DMS53 treated with DMSO at 0.1 percent for 48 hours (cell line): ENCODE measurements around the gene ARHGAP26.

Experiments used
- DNase-seq: peaks from one replicate; lab custom pipeline; 2025; ENCODE audit not compliant: unreplicated experiment; lab: John Stamatoyannopoulos, UW

ARHGAP26 gene

GRCh38 chr5:142827934-142828576 lies 57.9 kb downstream of the ARHGAP26 start:
- no peak for DNase-seq

GRCh38 chr5:142828797-142829535 lies 58.8 kb downstream of the ARHGAP26 start:
- no peak for DNase-seq

- no peak for DNase-seq
These were observed 59.6 kb downstream of the ARHGAP26 start for GRCh38 chr5:142829801-142830220.

GRCh38 chr5:142830241-142831008 lies 60.2 kb downstream of the ARHGAP26 start:
- DNase-seq = no peak

GRCh38 chr5:142831009-142831383 lies 60.8 kb downstream of the ARHGAP26 start:
- no peak for DNase-seq

- DNase-seq = no peak
These were observed 62.1 kb downstream of the ARHGAP26 start for GRCh38 chr5:142832263-142832662.

- DNase-seq = no peak
These were observed 63.6 kb downstream of the ARHGAP26 start for GRCh38 chr5:142833517-142834449.

- no peak for DNase-seq
These were observed 64.3 kb downstream of the ARHGAP26 start for GRCh38 chr5:142834504-142834903.

GRCh38 chr5:142835540-142835939 lies 65.4 kb downstream of the ARHGAP26 start:
- no peak for DNase-seq

- no peak for DNase-seq
These were observed 65.9 kb downstream of the ARHGAP26 start for GRCh38 chr5:142836048-142836447.

GRCh38 chr5:142837081-142837725 lies 67.0 kb downstream of the ARHGAP26 start:
- no peak for DNase-seq

- no peak for DNase-seq
These were observed 68.7 kb downstream of the ARHGAP26 start for GRCh38 chr5:142838845-142839244.

- no peak for DNase-seq
These were observed 69.7 kb downstream of the ARHGAP26 start for GRCh38 chr5:142839711-142840346.

- DNase-seq = no peak
These were observed 70.4 kb downstream of the ARHGAP26 start for GRCh38 chr5:142840575-142840974.

GRCh38 chr5:142841511-142842265 lies 71.5 kb downstream of the ARHGAP26 start:
- no peak for DNase-seq

- DNase-seq = no peak
These were observed 73.1 kb downstream of the ARHGAP26 start for GRCh38 chr5:142842994-142843905.

- no peak for DNase-seq
These were observed 74.7 kb downstream of the ARHGAP26 start for GRCh38 chr5:142844866-142845265.

GRCh38 chr5:142845402-142845921 lies 75.3 kb downstream of the ARHGAP26 start:
- no peak for DNase-seq
